Fibroblast of the aortic adventitia (primary cell): Measurements from ENCODE around the gene METTL8. TPM values are rescaled to one million over a fixed set of nuclear protein-coding genes. Genes with fewer than 3 reads are reported as not detected.
"Not testable (repeated sequence)": the region's sequence is repeated elsewhere in the genome, so short reads cannot be mapped to it uniquely, and the experiment has no call there.

Source experiments
- DNase-seq: peaks from one replicate; pipeline ENCODE4 v3.0.0-alpha.2; 2010; ENCODE audit warnings: low read depth
- H3K4me3 ChIP-seq: 2 replicates; pipeline ENCODE4 v1.5.1; 2011; ENCODE audit warnings: low read depth, mild to moderate bottlenecking, control low read depth, low read length, moderate library complexity
- CTCF ChIP-seq: IDR thresholded peaks from 2 replicates; pipeline ENCODE4 v1.5.1; 2011; ENCODE audit warnings: mild to moderate bottlenecking, low read length, control low read depth, inconsistent platforms; ENCODE audit not compliant: insufficient read depth
- total RNA-seq: library from RNA; depleted of rRNA; stranded (reverse); fragments of >200 nt; gene quantifications from 2 replicates; pipeline ENCODE4 v1.2.3, GENCODE V29; 2012; ENCODE audit warnings: low replicate concordance

The METTL8 gene
- total RNA-seq, 1 donor: 34.6 TPM

- no peak for TF ChIP-seq CTCF
- no peak overlapping the region for H3K4me3 ChIP-seq
- no peak for DNase-seq
Measured at GRCh38 chr2:171430516-171431410, 3.0 kb downstream of the METTL8 start.

GRCh38 chr2:171422710-171423495 is 10.9 kb downstream of the METTL8 start:
- DNase-seq, H3K4me3 ChIP-seq: not testable (repeated sequence)

- no peak for TF ChIP-seq CTCF
- H3K4me3 ChIP-seq: no peak overlapping the region
- no peak for DNase-seq
Measured at GRCh38 chr2:171420728-171421563, 12.8 kb downstream of the METTL8 start.

GRCh38 chr2:171419333-171419732 is 14.5 kb downstream of the METTL8 start:
- DNase-seq: no peak
- no peak overlapping the region for H3K4me3 ChIP-seq
- TF ChIP-seq CTCF: no peak

GRCh38 chr2:171416009-171416926 is 17.5 kb downstream of the METTL8 start:
- DNase-seq: peak; percentile 98
- peak; percentile 95 for TF ChIP-seq CTCF
- H3K4me3 ChIP-seq: peak overlapping the region; percentile 13

- DNase-seq, H3K4me3 ChIP-seq: not testable (repeated sequence)
Measured at GRCh38 chr2:171414645-171415044, 19.1 kb downstream of the METTL8 start.
